ENCODE results near the gene KRT78. TPM values are rescaled to one million over a fixed set of nuclear protein-coding genes. Genes with fewer than 3 reads are reported as not detected.

The KRT78 gene
- total and polyA plus RNA-seq, 2 donors (not counting 1 experiment from before 2014, with no cell fraction given), result not detected

DNA sequence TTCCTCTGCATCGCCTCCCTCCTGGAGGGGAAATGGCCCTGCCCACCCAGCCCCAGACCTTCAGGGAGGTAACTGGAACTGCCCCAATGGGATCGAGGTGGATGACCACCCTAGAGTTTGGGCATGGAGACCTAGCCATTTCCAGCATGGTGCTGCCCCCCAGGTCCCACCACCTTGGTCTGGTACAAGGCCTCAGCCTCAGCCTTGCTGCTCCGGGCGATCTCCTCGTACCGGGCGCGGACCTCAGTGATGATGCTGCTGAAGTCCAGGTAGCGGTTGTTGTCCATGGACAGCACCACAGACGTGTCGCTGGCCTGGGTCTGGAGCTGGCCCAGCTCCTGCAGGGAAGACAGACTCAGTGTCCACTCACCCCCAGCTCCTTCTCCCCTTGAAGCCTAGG, 4.4 kb downstream of the KRT78 start:
- H3K4me3 ChIP-seq (ENCODE audit: control extremely low read depth in 1 of 5, extremely low read depth in 1 of 5, insufficient read depth in 1 of 5, low read depth in 2 of 5, low read length in 4 of 5), result no peak overlapping the region
- H3K9ac ChIP-seq (ENCODE audit: low read length), result no peak overlapping the region
- no peaks in the 10 kb centered on the region for H3K9me3 ChIP-seq (ENCODE audit: control extremely low read depth in 1 of 3, control insufficient read depth in 2 of 3, insufficient read depth in 1 of 3, low read length in 2 of 3)
- ChIA-PET POLR2A (no interaction called here), CTCF (no interaction called here)
- no peaks in the 10 kb centered on the region for H3K36me3 ChIP-seq (replicated peaks in 1 of 2; ENCODE audit: control extremely low read depth in 1 of 2, control insufficient read depth in 1 of 2, extremely low read depth in 1 of 2, insufficient read depth in 2 of 2, low read length in 1 of 2)
- no peaks in the 10 kb centered on the region for H3K79me2 ChIP-seq (ENCODE audit: control insufficient read depth, insufficient read depth, low read length)
- Mint-ChIP-seq H3K27ac (no peak overlapping the region), H3K4me1 (no peaks in the 10 kb centered on the region), H3K27me3 (peaks cover 38% of the 10 kb centered on the region), H3K9me3 (ENCODE audit: insufficient read depth) (no peaks in the 10 kb centered on the region), H3K4me3 (no peak overlapping the region)
- H3K4me2 ChIP-seq (replicated peaks; ENCODE audit: low read depth, low read length, poor library complexity, severe bottlenecking), result no peak overlapping the region
- intact Hi-C loops (cut with micrococcal nuclease), result no loop called here
- peaks cover 0 to 3% (median 0%) of the 10 kb centered on the region in 4 experiments for H3K27me3 ChIP-seq (replicated peaks in 1 of 4; ENCODE audit: control extremely low read depth in 1 of 4, control insufficient read depth in 3 of 4, insufficient read depth in 4 of 4, low read length in 3 of 4)
- DNase-seq (no peak), ATAC-seq (ENCODE audit: low read depth) (no peak)
- no peaks in the 10 kb centered on the region for H4K20me1 ChIP-seq (ENCODE audit: control insufficient read depth, insufficient read depth, low read length, poor library complexity, severe bottlenecking)
- 93% methylated on average over 11 of the region's 11 CpGs for WGBS (ENCODE audit: insufficient coverage)
- no peak overlapping the region for H3K27ac ChIP-seq (ENCODE audit: low read length in 2 of 2)
- no peaks in the 10 kb centered on the region for H3K4me1 ChIP-seq (ENCODE audit: control insufficient read depth in 2 of 2, insufficient read depth in 2 of 2, low read length in 2 of 2)
- no peak overlapping the region for H2AFZ ChIP-seq (ENCODE audit: insufficient read depth, low read depth, low read length, poor library complexity, severe bottlenecking)
- no peak for TF ChIP-seq EZH2 (IDR thresholded peaks at IDR 0.05; ENCODE audit: borderline replicate concordance, insufficient read depth, low read depth, low read length, poor library complexity, severe bottlenecking)
- TF ChIP-seq, protein P1, sequence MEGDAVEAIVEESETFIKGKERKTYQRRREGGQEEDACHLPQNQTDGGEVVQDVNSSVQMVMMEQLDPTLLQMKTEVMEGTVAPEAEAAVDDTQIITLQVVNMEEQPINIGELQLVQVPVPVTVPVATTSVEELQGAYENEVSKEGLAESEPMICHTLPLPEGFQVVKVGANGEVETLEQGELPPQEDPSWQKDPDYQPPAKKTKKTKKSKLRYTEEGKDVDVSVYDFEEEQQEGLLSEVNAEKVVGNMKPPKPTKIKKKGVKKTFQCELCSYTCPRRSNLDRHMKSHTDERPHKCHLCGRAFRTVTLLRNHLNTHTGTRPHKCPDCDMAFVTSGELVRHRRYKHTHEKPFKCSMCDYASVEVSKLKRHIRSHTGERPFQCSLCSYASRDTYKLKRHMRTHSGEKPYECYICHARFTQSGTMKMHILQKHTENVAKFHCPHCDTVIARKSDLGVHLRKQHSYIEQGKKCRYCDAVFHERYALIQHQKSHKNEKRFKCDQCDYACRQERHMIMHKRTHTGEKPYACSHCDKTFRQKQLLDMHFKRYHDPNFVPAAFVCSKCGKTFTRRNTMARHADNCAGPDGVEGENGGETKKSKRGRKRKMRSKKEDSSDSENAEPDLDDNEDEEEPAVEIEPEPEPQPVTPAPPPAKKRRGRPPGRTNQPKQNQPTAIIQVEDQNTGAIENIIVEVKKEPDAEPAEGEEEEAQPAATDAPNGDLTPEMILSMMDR (IDR thresholded peaks at IDR 0.05), result no peak

DNA sequence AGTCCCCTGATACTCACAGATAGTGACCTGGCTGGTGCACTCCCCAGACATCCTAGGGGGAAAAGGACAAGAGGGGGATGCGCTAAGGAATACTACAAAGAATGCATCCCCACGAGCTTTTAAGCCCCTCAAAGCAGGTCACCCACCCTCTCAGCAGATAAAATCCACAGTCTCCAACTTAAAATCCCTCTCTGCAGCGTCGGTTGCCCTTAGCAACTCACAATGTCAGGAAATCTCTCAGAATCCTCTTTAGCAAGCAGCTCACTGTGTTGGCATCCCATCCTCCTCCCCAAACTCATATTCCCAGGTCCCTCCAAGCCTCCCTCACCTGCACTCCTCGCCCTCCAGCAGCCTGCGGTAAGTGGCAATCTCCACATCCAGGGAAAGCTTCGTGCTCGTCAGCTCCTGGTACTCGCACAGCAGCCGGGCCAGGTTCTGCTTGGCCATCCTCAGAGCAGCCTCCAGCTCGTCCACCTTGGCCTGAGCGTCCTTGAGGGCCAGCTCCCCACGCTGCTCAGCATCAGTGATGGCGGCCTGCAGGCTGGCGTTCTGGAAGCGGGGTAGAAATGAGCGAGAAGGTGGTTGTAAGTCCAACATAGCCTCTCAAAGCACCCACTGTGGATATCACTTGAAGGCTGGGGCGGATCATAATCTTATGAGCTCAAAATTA, 9.2 kb downstream of the KRT78 start:
- Histone ChIP-seq H3K79me2 (ENCODE audit: control insufficient read depth, insufficient read depth, low read length) (no peaks in the 10 kb centered on the region), H4K20me1 (ENCODE audit: control insufficient read depth, insufficient read depth, low read length, poor library complexity, severe bottlenecking) (no peaks in the 10 kb centered on the region), H2AFZ (ENCODE audit: insufficient read depth, low read depth, low read length, poor library complexity, severe bottlenecking) (no peak overlapping the region), H3K36me3 (replicated peaks in 1 of 2; ENCODE audit: control extremely low read depth in 1 of 2, control insufficient read depth in 1 of 2, extremely low read depth in 1 of 2, insufficient read depth in 2 of 2, low read length in 1 of 2) (no peaks in the 10 kb centered on the region), H3K27ac (ENCODE audit: low read length in 2 of 2) (no peak overlapping the region), H3K9me3 (ENCODE audit: control extremely low read depth in 1 of 3, control insufficient read depth in 2 of 3, insufficient read depth in 1 of 3, low read length in 2 of 3) (no peaks in the 10 kb centered on the region), H3K4me1 (ENCODE audit: control insufficient read depth in 2 of 2, insufficient read depth in 2 of 2, low read length in 2 of 2) (no peaks in the 10 kb centered on the region), H3K4me3 (ENCODE audit: control extremely low read depth in 1 of 5, extremely low read depth in 1 of 5, insufficient read depth in 1 of 5, low read depth in 2 of 5, low read length in 4 of 5) (no peak overlapping the region), H3K27me3 (replicated peaks in 1 of 4; ENCODE audit: control extremely low read depth in 1 of 4, control insufficient read depth in 3 of 4, insufficient read depth in 4 of 4, low read length in 3 of 4) (peaks cover 0 to 3% (median 0%) of the 10 kb centered on the region in 4 experiments), H3K4me2 (replicated peaks; ENCODE audit: low read depth, low read length, poor library complexity, severe bottlenecking) (no peak overlapping the region), H3K9ac (ENCODE audit: low read length) (no peak overlapping the region)
- no peaks in the 10 kb centered on the region for H3K4me1 Mint-ChIP-seq
- ChIA-PET CTCF (no interaction called here), POLR2A (no interaction called here)
- ATAC-seq (ENCODE audit: low read depth) (no peak), DNase-seq (no peak)
- H3K27me3 Mint-ChIP-seq, result peaks cover 53% of the 10 kb centered on the region
- intact Hi-C loops (cut with micrococcal nuclease), result no loop called here
- H3K27ac Mint-ChIP-seq, result no peak overlapping the region
- WGBS (ENCODE audit: insufficient coverage), result 85% methylated on average over 16 of the region's 18 CpGs
- TF ChIP-seq, protein P1 (IDR thresholded peaks at IDR 0.05), result no peak
- TF ChIP-seq EZH2 (IDR thresholded peaks at IDR 0.05; ENCODE audit: borderline replicate concordance, insufficient read depth, low read depth, low read length, poor library complexity, severe bottlenecking), result no peak
- H3K9me3 Mint-ChIP-seq (ENCODE audit: insufficient read depth), result no peaks in the 10 kb centered on the region
- no peak overlapping the region for H3K4me3 Mint-ChIP-seq
